Heart right ventricle (tissue), 16 donors: ENCODE data around the gene EPN2. TPM values are rescaled to one million over a fixed set of nuclear protein-coding genes. Genes with fewer than 3 reads are reported as not detected.

Experiments used
- ATAC-seq, 8 donors: fragments of 200-7000 bp; cut with Tn5 transposase; one replicate each; pipeline ENCODE4 v1.9.1; 2020; ENCODE audit warnings: mild to moderate bottlenecking in 8 of 8, moderate library complexity in 8 of 8, moderate number of reproducible peaks in 1 of 8
- DNase-seq, 2 donors: peaks; one replicate each; pipeline ENCODE4 v3.0.0-alpha.2; 2020
- H3K27ac ChIP-seq, 10 donors: fragments of 200-600 bp; sonication (generic) in 2 of 10; one replicate each; pipeline versions ENCODE4 v1.5.0 to v1.8.0; 2020 to 2022; ENCODE audit warnings: mild to moderate bottlenecking in 3 of 10
- H3K27me3 ChIP-seq, 7 donors: fragments of 200-600 bp; one replicate each; pipeline ENCODE4 v1.8.0; 2021 to 2022; ENCODE audit warnings: mild to moderate bottlenecking in 2 of 7
- H3K36me3 ChIP-seq, 9 donors: fragments of 200-600 bp; sonication (generic) in 1 of 9; one replicate each; pipeline versions ENCODE4 v1.5.0 to v1.8.0; 2020 to 2022; ENCODE audit warnings: mild to moderate bottlenecking in 2 of 9
- H3K4me1 ChIP-seq, 9 donors: fragments of 200-600 bp; sonication (generic) in 1 of 9; one replicate each; pipeline versions ENCODE4 v1.5.0 to v1.8.0; 2020 to 2022; ENCODE audit warnings: mild to moderate bottlenecking in 4 of 9
- H3K4me3 ChIP-seq, 10 donors: fragments of 200-600 bp; sonication (generic) in 2 of 10; one replicate each; pipeline versions ENCODE4 v1.5.0 to v1.8.0; 2020 to 2022; ENCODE audit warnings: mild to moderate bottlenecking in 7 of 10, moderate library complexity in 2 of 10
- H3K9me3 ChIP-seq, 11 donors: fragments of 200-600 bp in 10 of 11; sonication (generic) in 2 of 11; one replicate each; pipeline versions ENCODE4 v1.5.0 to v1.8.0; 2013 to 2022; ENCODE audit warnings: mild to moderate bottlenecking in 2 of 11, control low read depth in 1 of 11, moderate library complexity in 1 of 11
- WGBS, 2 donors: extraction: QIAGEN DNeasy Blood & Tissue Kit; methylation state at CpG; one replicate each; pipeline ENCODE4 v1.1.7; 2013; ENCODE audit warnings: inconsistent platforms in 1 of 2; 5-methylcytosine and 5-hydroxymethylcytosine counted together
- intact Hi-C, 10 donors: fragments of 100-400 bp; cut with DNase I; formaldehyde crosslinking; loops; one replicate each; pipeline versions ENCODE4 v1.11.1 to v1.14.2; 2022
- polyA plus RNA-seq, 2 donors: library from polyadenylated mRNA; stranded (reverse); fragments of 200-250 nt; gene quantifications; one replicate each; pipeline ENCODE4 v1.2.3, GENCODE V29; 2013
- total RNA-seq, 10 donors: library from RNA; stranded (reverse); fragmentation: NEBNext Ultra II Directional in 3 of 10; extraction: Animal tissue kit (Norgen Biotek cat#: 25700) in 3 of 10; gene quantifications; one replicate each; pipeline versions ENCODE4 v1.2.1 to v1.2.4, GENCODE V29; 2021 to 2023
- TF ChIP-seq, protein P1 (sequence below), 9 donors: fragments of 200-600 bp; sonication (generic) in 2 of 9; IDR thresholded peaks; one replicate each; pipeline versions ENCODE4 v1.5.0 to v1.8.0; 2021 to 2022; ENCODE audit warnings: antibody characterized with exemption in 9 of 9, mild to moderate bottlenecking in 5 of 9, moderate library complexity in 1 of 9
- donor health status: Arrhythmogenic right ventricular cardiomyopathy.
- donor health status: ischemic (EF 13 %, LVEDD 7.1; RV severe dilation, severe dysfunction).
- donor health status: healthy with polysubstance abuse.
- donor health status: DM: no; HTN: yes; CAD: no.
- donor health status: DM: no; HTN: no; CAD: no.
- donor health status: ischemic (EF 25% LVEDD 6.9; RV normal size, moderate dysfunction).
- donor health status: ischemic (EF 25% LVEDD 5.7; RV mildly dilated, moderate dysfunction).
- donor health status: healthy.
- donor health status: DM: yes; HTN: yes; CAD: no.
- donor health status: Ischemic cardiomyopathy.
- donor health status: ischemic (EF 35%, LVEDD 5.7; RV mildly dilated, moderate dysfunction).
- donor health status: nonischemic (EF 11% LVEDD 7.7; RV severe dilation, severe dysfunction).
- donor health status: DM: yes; HTN: yes; CAD: no.
- donor health status: PGD.
- donor health status: ischemic (EF 29% LVEDD 5.4; RV normal size, mild dysfunction).
- donor health status: nonischemic (EF 23%, LVEDD 6.1; RV moderate dilation, normal function).

The EPN2 gene
- total and polyA plus RNA-seq, 12 donors, result 20.0 to 83.1 (median 54.9) TPM

DNA sequence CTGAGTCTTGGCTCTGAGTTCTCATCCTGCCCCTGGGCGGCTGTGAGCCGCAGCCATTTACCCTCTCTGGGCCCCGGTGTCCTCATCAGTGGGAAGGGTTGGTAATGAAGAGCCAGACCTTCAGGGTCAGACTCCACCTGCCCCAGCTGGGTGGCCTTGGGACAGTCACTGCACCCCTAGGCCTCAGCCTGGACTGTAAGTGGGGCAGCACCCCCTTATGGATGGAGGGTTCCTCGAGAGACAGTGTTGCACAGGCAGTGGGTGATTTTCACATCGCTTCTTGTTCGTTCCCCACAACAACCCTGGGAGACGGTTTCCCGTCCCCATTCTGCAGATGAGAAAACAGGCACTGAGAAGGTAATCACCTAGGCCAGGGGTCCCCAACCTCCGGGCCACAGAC, 64.8 kb downstream of the EPN2 start:
- peaks cover 0 to 53% (median 0%) of the 10 kb centered on the region in 7 donors for H3K27me3 ChIP-seq
- H3K4me1 ChIP-seq, result peaks cover 16 to 95% (median 84%) of the 10 kb centered on the region in 9 donors
- ATAC-seq, result peak in 1 of 8 donors; percentile 6
- no peak overlapping the region for H3K4me3 ChIP-seq
- intact Hi-C loops, result loop anchor here in 1 of 10 donors (5.0 kb wide), 1 partner anchor 40 kb away; no protein-coding TSS in a partner anchor
- peak overlapping the region in 9 of 10 donors; percentile 56 to 89 (median 77) for H3K27ac ChIP-seq
- H3K36me3 ChIP-seq, result peaks cover 0 to 9% (median 0%) of the 10 kb centered on the region in 9 donors
- H3K9me3 ChIP-seq, result no peaks in the 10 kb centered on the region
- 94% methylated on average over 9 of the region's 9 CpGs for WGBS, 2 donors
- DNase-seq, result no peak
- TF ChIP-seq, protein P1, sequence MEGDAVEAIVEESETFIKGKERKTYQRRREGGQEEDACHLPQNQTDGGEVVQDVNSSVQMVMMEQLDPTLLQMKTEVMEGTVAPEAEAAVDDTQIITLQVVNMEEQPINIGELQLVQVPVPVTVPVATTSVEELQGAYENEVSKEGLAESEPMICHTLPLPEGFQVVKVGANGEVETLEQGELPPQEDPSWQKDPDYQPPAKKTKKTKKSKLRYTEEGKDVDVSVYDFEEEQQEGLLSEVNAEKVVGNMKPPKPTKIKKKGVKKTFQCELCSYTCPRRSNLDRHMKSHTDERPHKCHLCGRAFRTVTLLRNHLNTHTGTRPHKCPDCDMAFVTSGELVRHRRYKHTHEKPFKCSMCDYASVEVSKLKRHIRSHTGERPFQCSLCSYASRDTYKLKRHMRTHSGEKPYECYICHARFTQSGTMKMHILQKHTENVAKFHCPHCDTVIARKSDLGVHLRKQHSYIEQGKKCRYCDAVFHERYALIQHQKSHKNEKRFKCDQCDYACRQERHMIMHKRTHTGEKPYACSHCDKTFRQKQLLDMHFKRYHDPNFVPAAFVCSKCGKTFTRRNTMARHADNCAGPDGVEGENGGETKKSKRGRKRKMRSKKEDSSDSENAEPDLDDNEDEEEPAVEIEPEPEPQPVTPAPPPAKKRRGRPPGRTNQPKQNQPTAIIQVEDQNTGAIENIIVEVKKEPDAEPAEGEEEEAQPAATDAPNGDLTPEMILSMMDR (IDR thresholded peaks at IDR 0.05), result no peak

DNA sequence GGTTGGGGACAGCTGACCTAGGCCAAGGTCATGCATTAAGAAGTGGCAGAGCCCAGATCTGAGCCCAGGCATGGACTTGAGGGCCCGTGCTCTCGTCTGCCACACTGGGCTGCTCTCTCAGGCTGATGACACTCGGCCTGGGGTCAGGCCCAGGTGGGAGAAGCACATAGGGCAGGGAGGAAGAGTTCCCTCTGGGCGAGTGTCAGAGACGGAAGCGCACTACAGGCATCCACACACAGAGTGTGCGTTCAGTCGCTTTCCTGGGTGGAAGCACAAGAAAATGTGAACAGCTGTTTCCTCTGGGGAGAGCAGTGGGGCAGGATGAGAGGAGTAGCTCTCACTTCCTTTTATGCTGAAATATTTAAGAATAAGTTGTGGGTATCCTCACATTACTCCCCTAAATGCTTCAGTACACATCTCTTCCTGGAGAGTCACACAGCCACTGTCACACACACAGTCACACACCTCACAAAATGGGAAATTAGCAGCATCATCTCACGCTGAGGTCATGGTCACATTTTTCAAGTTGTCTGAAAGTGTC, 65.7 kb downstream of the EPN2 start:
- peaks cover 0 to 62% (median 0%) of the 10 kb centered on the region in 7 donors for H3K27me3 ChIP-seq
- no peak overlapping the region for H3K4me3 ChIP-seq
- peaks cover 13 to 86% (median 77%) of the 10 kb centered on the region in 9 donors for H3K4me1 ChIP-seq
- ATAC-seq (peak; percentile 20 to 52 (median 38)), DNase-seq (no peak)
- TF ChIP-seq, protein P1 (IDR thresholded peaks at IDR 0.05), result no peak
- intact Hi-C loops, result loop anchor here in 1 of 10 donors (5.0 kb wide), 1 partner anchor 41 kb away; no protein-coding TSS in a partner anchor
- 31 to 47% methylated on average over 9 of the region's 9 CpGs for WGBS, 2 donors
- no peaks in the 10 kb centered on the region for H3K9me3 ChIP-seq
- H3K27ac ChIP-seq, result peak overlapping the region; percentile 32 to 89 (median 77)
- peaks cover 0 to 8% (median 0%) of the 10 kb centered on the region in 9 donors for H3K36me3 ChIP-seq

DNA sequence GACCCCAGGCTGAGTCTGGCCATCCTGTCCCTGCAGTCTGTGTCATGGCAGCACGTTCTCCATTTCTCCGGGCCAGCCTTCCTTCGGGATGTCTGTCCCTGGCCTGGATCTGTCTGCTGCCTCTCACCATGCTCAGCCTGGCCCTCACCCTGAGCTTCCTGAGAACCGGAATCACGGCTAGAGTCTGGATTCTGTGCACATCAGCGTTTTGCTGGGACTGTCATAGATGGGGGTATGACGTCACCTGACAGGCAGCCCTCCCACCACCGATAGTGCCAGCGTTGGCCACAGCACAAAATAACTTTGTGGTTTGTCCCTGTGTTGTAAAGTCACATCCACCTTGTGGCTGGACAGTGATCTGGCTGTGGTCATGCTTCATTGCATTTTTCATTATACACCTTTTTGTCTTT, 66.2 kb downstream of the EPN2 start:
- peak overlapping the region; percentile 32 to 89 (median 77) for H3K27ac ChIP-seq
- no peak for DNase-seq
- TF ChIP-seq, protein P1 (IDR thresholded peaks at IDR 0.05), result peak in 1 of 9 donors; percentile 22
- no peaks in the 10 kb centered on the region for H3K9me3 ChIP-seq
- peaks cover 0 to 8% (median 0%) of the 10 kb centered on the region in 9 donors for H3K36me3 ChIP-seq
- 51 to 54% methylated on average over 9 of the region's 9 CpGs for WGBS, 2 donors
- no peak overlapping the region for H3K4me3 ChIP-seq
- peak; percentile 12 to 50 (median 36) for ATAC-seq
- H3K27me3 ChIP-seq, result peaks cover 0 to 63% (median 0%) of the 10 kb centered on the region in 7 donors
- intact Hi-C loops, result loop anchor here in 1 of 10 donors (5.0 kb wide), 1 partner anchor 41 kb away; no protein-coding TSS in a partner anchor
- peaks cover 13 to 82% (median 72%) of the 10 kb centered on the region in 9 donors for H3K4me1 ChIP-seq

DNA sequence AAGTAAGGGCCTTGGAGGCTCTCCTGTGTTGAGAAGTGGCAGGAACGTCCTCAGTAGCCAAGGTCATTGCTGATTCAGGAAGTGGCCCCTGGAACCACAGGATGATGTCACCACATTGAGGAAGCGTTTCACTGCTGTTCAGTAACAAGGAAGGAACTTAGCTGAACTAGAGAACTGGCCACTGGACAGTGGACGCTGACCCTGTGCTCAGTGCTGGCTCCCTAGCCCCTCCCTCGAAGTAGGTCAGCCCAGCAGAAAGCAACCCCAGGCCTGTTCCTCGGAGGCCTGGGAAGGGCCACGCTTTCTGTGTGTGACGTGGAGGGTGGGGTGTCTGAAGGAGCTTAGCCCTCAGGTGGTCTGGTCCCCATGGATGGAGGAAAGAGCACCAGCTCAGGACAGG, 67.0 kb downstream of the EPN2 start:
- TF ChIP-seq, protein P1 (IDR thresholded peaks at IDR 0.05), result no peak
- ATAC-seq (peak; percentile 45 to 89 (median 77)), DNase-seq (peak in 1 of 2 donors; percentile 69)
- Histone ChIP-seq H3K9me3 (no peaks in the 10 kb centered on the region), H3K4me3 (no peak overlapping the region), H3K27me3 (peaks cover 0 to 67% (median 0%) of the 10 kb centered on the region in 7 donors), H3K4me1 (peaks cover 13 to 73% (median 64%) of the 10 kb centered on the region in 9 donors), H3K36me3 (peaks cover 0 to 8% (median 0%) of the 10 kb centered on the region in 9 donors), H3K27ac (peak overlapping the region; percentile 46 to 89 (median 77))
- WGBS, 2 donors, result 46 to 59% methylated on average over 7 of the region's 7 CpGs
- intact Hi-C loops, result loop anchor here in 1 of 10 donors (5.0 kb wide), 1 partner anchor 42 kb away; no protein-coding TSS in a partner anchor
